ENCODE measurements around the gene PPP1R12C. TPM values are rescaled to one million over a fixed set of nuclear protein-coding genes. Genes with fewer than 3 reads are reported as not detected.

Gene PPP1R12C
- total RNA-seq, 1 experiment from 2014 or later = 18.0 TPM

DNA sequence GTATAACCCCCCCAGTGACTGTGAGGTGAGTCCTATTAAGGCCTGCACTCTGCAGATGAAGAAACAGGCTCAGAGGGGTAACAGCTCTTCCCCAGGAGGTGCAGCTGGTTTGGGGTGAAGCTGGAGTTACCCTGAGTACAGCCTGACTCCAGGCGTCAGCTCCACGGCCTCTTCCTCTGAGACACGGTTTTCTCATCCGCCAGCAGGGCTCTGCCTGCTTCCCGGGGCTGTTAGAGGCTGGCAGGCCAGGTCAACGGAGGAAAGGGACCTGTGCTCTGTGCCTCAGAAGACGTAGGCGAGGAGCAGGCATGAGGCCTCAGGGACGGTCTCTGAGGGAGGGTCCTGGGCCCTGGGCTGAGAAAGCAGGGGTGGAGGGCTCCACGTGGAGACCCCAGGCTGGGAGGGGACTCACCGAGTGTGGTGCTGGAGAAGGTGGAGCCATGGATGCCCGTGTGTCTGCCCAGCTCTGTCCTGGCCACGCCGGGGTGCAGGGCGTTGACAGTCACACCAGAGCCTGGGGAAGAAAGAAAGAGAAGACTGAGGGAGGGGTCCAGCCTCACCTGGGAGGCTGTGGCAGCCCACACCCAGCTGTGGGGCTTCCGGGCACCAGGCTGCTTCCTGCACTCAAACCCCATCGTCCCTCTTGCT lies 70.3 kb downstream of the PPP1R12C start:
- no peak for DNase-seq (ENCODE audit: low spot score)

DNA sequence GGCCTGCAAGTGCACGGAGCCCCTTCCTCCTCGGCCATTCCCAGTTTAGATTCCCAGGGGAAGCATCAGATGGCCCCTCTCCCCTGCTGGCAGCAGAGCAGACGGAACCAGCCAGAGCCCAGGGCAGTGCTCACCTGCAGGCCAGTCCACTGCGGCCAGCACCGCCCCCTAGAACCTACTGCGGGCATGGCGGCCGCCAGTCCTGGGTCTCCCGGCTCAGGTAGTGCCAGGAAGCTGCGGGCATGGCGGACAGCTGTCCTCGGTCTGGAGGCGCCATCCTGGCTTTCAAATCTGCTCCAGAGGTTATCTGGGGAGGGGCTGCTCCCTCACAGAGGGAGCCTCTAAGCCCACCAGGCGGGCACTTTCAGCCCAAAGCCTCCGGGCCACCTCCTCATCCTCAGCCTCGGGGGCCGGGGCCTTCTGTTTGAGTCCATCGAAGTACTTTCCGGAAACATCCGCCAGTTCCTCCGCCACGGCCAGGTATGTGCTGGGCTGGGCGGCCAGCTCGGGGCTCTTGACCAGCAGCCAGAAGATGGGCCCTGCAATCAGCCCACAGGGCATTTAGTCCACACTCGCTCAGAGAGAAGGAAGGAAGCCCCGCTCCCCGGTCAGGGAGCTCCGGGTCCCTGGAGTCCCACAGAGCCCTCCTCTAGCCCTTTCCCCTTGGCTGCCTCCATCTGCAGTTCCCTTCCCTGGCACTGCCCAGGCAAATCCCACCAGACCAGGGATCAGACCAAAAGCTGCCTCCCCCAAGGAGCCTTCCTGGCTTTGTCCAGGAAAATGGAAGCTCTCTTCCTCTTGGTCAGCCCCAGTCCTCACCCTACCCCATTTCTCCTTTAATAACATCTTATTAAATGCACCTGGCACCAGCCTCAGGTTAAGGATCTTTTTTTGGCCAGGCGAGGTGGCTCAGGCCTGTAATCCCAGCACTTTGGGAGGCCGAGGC lies 72.4 kb downstream of the PPP1R12C start:
- no peak for DNase-seq (ENCODE audit: low spot score)

- DNase-seq (ENCODE audit: low spot score) = no peak
These were observed 73.2 kb downstream of the PPP1R12C start for GRCh38 chr19:55044286-55044685.

GRCh38 chr19:55042688-55043087 lies 74.7 kb downstream of the PPP1R12C start:
- DNase-seq (ENCODE audit: low spot score) = no peak

- DNase-seq (ENCODE audit: low spot score) = no peak
These were observed 75.1 kb downstream of the PPP1R12C start for GRCh38 chr19:55042344-55042678.

- DNase-seq (ENCODE audit: low spot score) = no peak
These were observed 75.7 kb downstream of the PPP1R12C start for GRCh38 chr19:55041627-55042343.

- no peak for DNase-seq (ENCODE audit: low spot score)
These were observed 76.2 kb downstream of the PPP1R12C start for GRCh38 chr19:55041244-55041626.

Other genes starting within 250 kb of the PPP1R12C start
- gene FCAR, start 243.4 kb downstream of the PPP1R12C start, total RNA-seq (2014; rRNA removed; shearing (Covaris generic)) = not detected in 2 replicates
- 0.06 TPM in 1 of 2 replicates, not detected in the other for gene NCR1, start 211.5 kb downstream of the PPP1R12C start, total RNA-seq (2014; rRNA removed; shearing (Covaris generic))
- not detected in 2 replicates for gene NLRP7, start 170.1 kb downstream of the PPP1R12C start, total RNA-seq (2014; rRNA removed; shearing (Covaris generic))
- 0.56 TPM in 1 of 2 replicates, not detected in the other for gene NLRP2, start 151.3 kb downstream of the PPP1R12C start, total RNA-seq (2014; rRNA removed; shearing (Covaris generic))
- not detected in 2 replicates for gene GP6, start 79.4 kb downstream of the PPP1R12C start, total RNA-seq (2014; rRNA removed; shearing (Covaris generic))
- 18.1 and 43.0 TPM in 2 replicates for gene RDH13, start 54.5 kb downstream of the PPP1R12C start, total RNA-seq (2014; rRNA removed; shearing (Covaris generic))
- gene EPS8L1, start 41.8 kb downstream of the PPP1R12C start, total RNA-seq (2014; rRNA removed; shearing (Covaris generic)) = 2.2 and 4.3 TPM in 2 replicates
- 300 and 334 TPM in 2 replicates for gene TNNT1, start 31.6 kb upstream of the PPP1R12C start, total RNA-seq (2014; rRNA removed; shearing (Covaris generic))
- not detected in 2 replicates for gene TNNI3, start 40.1 kb upstream of the PPP1R12C start, total RNA-seq (2014; rRNA removed; shearing (Covaris generic))
- 7.0 and 10.1 TPM in 2 replicates for gene DNAAF3, start 49.0 kb upstream of the PPP1R12C start, total RNA-seq (2014; rRNA removed; shearing (Covaris generic))
- 0.62 TPM in 1 of 2 replicates, not detected in the other for gene SYT5, start 62.7 kb upstream of the PPP1R12C start, total RNA-seq (2014; rRNA removed; shearing (Covaris generic))
- 3.8 and 5.5 TPM in 2 replicates for gene PTPRH, start 91.9 kb upstream of the PPP1R12C start, total RNA-seq (2014; rRNA removed; shearing (Covaris generic))
- gene TMEM86B, start 111.1 kb upstream of the PPP1R12C start, total RNA-seq (2014; rRNA removed; shearing (Covaris generic)) = 0.81 TPM in 1 of 2 replicates, not detected in the other
- gene PPP6R1, start 141.4 kb upstream of the PPP1R12C start, total RNA-seq (2014; rRNA removed; shearing (Covaris generic)) = 29.7 and 31.8 TPM in 2 replicates
- gene HSPBP1, start 162.5 kb upstream of the PPP1R12C start, total RNA-seq (2014; rRNA removed; shearing (Covaris generic)) = 57.7 and 65.2 TPM in 2 replicates
- 4.6 and 13.1 TPM in 2 replicates for gene BRSK1, start 166.4 kb upstream of the PPP1R12C start, total RNA-seq (2014; rRNA removed; shearing (Covaris generic))
- not detected in 2 replicates for gene TMEM150B, start 207.7 kb upstream of the PPP1R12C start, total RNA-seq (2014; rRNA removed; shearing (Covaris generic))
- 5.4 and 7.9 TPM in 2 replicates for gene KMT5C, start 222.2 kb upstream of the PPP1R12C start, total RNA-seq (2014; rRNA removed; shearing (Covaris generic))
- 0.95 TPM in 1 of 2 replicates, not detected in the other for gene COX6B2, start 237.1 kb upstream of the PPP1R12C start, total RNA-seq (2014; rRNA removed; shearing (Covaris generic))
- not detected in 2 replicates for gene GARIN5B, start 245.6 kb upstream of the PPP1R12C start, total RNA-seq (2014; rRNA removed; shearing (Covaris generic))